Activated gamma-delta T cell treated with anti-CD3 and anti-CD28 coated beads, Interleukin-2, amount 50 U/mL, for 16 hours (primary cell): ENCODE measurements around the gene ACSM6.

ENCODE experiments used
- DNase-seq: peaks from one replicate; pipeline ENCODE4 v3.0.0-alpha.2; 2020; ENCODE audit warnings: low read depth

ACSM6 gene

DNA sequence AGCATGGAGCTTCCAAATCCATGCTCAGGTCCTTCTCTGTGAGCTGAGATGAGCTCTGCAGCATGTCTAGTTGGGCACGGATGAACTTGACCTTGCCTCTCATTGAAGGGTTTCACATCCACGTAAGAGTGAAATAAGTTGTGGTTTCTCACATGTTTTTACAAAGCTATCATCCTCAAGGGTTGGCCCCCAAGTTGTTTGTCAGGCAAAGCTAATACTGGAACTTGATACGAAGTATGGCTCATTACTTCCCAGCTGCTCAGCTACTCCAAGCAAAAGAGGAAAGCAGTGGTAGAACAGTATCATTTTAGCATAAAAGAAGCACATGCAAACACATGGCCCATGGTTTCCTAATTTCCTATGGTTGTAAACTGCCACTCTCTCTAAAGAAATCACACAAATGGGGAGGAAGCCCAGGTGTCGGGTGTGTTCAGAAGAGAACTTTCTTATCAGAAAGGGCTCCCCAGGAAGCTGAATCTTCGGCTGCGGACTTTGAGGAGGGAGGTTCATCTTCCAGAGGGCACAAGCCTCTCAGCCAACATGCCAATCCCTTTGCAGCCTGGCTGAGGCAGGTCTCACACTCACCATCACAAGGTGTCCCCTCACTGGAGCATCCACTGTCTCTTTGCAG is 51.5 kb downstream of the ACSM6 start:
- no peak for DNase-seq

DNA sequence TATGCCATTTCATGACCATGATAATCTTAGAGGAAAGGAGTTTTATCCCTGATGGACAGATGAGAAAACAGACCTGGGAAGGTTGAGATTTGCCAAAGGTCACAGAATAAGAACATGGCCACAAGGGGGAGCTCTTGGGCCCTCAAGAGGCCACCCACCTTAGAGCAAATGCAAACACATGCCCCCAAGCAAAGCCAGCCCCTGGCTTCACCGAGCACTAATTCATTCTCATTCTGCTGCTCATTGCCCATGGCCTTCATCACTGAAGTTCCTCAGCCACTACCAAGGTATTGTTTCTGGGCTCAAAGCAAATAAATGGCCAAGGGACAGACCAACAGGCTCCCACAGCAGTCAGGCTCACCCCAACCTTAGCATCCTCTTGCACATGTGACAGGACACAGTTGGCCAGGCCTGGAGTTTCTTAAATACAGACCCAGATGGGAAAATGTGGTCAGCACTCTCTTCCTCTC is 52.6 kb downstream of the ACSM6 start:
- DNase-seq, result peak; percentile 60

DNA sequence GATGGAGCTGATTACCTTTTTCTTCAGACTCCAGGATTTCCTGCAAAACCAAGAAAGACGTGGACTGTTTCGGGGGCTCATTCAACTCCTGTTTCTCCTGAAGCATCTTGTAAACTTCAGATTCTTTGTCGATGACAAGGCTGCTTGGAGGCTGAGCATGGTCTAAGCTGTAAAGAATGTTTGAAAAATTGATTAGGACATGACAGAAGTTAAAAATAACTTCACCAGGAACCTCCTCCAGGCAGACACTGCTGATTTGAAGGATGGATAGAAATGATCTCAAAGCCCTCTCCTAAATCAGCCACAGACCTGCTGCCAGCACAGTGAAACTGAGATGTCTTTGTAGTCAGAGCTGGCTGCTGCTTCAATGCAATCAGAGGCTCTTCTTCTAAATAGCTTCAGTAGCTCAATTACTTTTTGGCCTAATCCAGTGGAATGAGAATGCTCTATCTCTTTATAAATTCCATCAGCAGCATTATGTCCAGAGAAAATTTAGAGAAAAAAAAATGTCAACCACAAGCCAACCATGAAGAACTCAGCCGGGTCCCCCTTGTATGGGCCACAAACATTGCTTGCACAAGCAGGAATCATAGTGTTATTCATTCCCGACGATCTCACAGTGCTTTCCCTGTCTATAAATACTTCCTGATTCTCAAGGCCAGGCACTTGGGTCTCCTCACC is 53.3 kb downstream of the ACSM6 start:
- DNase-seq, result no peak

DNA sequence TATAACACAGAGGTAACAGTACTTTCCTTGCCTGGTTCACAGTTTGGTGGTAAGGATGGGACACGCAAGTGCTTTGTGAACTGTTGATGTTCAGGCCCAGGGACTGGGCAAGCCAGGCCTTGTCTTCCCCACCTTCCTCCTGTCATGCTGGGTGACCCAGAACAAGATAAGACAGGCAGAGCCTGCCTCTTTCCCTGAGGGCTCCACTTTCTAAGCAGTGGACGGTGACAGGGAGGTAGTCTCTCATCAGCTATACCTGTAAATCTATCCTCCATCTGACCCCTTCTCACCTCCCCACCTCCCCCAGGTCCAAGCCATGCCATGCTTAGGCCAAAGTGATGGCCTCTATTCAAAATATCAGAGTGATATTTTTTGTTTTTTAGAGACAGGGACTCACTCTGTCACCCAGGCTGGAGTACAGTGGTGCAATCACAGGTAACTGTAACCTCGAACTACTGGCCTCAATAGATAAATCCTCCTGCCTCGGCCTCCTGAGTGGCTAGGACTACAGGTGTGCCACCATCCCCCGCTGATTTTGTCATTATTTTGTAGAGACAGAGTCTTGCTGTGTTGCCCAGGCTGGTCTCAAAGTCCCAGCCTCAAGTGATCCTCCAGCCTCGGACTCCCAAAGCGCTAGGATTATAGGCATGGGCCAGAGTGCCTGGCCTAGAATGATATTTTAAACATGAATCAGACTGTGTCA is 54.0 kb downstream of the ACSM6 start:
- DNase-seq, result no peak

DNA sequence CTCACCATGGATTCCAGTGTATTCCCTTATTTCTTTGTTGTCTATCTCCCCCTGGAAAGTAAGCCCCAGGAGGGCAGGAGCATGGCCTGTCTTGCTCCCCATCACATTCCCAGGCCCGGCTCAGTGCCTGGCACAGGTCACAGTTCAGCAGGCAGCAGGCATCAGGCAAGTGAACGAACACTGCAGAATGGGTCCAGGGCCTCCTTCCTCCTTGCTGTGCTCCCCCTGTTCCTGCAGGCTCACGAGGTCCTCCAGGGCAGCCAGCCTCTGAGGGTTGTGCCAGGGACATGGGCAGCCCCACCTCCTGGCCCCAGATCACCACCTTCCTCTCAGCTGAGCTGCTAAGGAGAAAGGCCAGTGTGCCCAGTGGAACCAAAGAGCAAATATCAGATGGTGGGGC is 55.0 kb downstream of the ACSM6 start:
- no peak for DNase-seq

DNA sequence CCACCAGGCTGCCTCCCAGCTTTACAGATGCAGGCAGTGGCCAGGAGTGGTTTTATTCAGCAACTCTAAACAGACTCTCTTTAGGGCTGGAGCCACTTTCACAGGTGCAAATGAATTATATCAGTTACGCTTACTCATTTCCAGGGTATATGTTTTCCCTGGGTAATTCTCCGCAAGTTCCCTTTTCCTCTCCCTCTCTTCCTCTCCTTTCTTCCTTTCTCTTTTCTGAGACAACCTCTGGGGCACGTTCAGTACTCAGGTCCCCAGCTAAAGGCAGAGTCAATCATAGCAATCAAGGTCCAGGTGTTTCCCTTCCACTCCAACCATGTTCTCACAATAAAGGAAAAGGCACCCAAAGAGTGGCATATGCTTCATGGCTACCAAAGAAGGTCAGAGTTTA is 55.4 kb downstream of the ACSM6 start:
- DNase-seq, result no peak

DNA sequence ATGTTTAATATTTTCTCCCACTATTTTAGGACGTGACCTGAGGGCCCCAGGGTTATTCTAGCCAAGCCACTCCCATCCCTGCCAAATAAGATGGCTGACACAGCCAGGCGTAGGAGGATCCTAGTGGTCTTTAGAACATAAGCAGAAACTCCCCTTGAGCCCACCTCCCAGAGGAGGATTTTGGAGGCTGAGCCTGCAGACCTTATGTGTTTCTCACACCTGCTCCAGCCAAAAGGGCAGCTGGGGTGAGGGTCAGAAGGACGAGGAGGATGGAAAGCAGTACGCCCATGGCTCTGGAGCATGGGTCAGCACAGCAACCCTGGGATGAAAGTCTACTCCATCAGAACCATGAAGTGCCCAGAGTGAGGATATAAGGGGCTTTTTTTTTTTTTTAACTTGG is 56.8 kb downstream of the ACSM6 start:
- no peak for DNase-seq

DNA sequence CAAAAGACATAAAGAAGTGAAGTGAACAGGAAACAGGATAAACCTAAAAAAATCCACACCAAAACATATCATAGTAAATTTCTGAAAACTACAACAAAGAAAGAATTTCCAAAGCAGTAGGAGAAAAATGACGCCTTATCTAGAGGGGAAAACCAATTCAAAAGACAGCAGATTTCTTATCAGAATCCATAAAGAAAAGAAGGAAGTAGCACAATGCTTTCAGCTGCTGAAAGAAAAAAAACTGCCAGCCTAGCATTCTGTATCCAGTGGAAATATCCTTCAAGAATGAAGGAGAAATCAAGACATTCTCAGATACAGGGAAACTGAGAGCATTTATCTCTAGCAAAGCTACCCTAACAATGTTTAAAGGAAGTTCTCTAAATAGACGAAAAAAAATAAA is 59.0 kb downstream of the ACSM6 start:
- no peak for DNase-seq

DNA sequence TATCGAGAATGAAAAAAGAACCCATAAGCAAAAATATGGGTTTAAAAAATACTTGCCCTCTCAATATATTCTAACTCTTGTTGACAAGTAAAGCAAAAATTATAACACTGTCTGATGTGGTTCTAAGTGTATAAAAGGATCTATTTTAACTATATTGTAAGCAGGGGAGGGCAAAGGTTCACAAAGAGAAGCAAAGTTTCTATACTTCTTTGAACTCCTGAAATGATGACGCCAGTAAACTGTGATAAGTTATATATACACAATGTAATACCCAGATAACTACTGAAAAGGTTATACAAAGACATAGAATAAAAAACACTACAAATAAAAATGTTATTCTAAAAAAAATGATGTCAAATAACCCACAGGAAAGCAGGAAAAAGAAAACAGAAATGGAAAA is 59.6 kb downstream of the ACSM6 start:
- no peak for DNase-seq

DNA sequence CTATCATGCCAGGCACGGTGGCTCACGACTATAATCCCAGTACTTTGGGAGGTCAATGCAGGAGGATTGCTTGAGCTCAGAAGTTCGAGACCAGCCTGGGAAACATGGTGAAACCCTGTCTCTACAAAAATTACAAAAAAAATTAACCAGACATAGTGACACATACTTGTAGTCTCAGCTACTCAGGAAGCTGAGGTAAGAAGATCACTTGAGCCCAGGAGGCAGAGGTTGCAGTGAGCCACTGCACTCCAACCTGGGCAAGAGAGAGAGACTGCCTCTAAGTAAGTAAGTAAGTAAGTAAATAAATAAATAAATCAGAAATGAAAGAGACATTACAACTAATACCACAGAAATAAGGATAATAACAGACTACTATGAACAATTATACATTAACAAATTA is 60.6 kb downstream of the ACSM6 start:
- no peak for DNase-seq

DNA sequence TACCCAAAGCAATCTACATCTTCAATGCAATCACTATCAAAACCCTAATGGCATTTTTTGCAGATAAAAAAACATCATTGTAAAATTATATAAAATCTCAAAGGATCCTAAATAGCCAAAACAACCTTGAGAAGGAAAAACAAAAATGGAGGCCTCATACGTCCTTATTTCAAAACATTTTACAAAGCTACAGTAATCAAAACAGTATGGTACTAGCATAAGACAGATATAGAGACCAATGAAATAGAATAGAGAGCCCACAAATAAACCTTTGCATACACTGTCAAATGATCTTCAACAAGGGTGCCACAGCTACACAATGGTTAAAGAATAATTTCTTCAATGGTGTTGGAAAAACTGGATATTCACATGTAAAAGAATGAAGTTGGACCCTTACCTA is 62.2 kb downstream of the ACSM6 start:
- no peak for DNase-seq

DNA sequence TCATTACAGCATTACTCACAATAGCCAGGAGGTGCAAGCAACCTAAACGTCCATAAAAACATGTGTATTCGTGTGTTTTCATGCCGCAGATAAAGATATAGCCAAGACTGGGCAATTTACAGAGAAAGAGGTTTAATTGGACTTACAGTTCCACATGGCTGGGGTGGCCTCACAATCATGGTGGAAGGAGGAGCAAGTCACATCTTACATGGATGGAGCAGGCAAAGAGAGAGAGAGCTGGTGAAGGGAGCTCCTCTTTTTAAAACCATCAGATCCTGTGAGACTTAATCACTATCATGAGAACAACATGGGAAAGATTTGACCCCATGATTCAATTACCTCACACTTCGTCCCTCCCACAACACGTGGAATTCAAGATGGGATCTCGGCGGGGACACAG is 63.8 kb downstream of the ACSM6 start:
- no peak for DNase-seq

DNA sequence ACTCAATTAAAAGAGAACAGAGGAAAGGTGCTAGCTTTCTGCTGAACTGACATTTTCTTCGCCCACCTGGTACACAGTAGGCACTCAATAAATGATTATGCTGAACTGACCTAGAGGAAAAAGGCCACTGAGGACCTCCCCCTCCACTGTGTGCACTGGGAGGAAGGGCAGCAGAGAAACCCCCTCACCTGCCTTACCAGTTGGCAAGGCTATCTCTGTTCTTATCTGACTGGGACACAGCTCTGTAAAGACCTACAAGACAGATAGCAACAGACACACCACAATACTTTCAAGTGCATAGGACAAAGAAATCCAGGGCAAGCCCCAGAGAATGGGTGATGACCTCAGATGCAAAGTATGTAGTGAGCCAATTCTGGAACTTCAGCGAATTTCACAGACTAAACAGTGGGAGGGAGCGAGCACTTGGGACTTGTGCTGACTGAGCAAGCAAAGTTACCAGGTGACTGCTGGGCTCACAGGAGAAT is 66.4 kb downstream of the ACSM6 start:
- DNase-seq, result no peak

DNA sequence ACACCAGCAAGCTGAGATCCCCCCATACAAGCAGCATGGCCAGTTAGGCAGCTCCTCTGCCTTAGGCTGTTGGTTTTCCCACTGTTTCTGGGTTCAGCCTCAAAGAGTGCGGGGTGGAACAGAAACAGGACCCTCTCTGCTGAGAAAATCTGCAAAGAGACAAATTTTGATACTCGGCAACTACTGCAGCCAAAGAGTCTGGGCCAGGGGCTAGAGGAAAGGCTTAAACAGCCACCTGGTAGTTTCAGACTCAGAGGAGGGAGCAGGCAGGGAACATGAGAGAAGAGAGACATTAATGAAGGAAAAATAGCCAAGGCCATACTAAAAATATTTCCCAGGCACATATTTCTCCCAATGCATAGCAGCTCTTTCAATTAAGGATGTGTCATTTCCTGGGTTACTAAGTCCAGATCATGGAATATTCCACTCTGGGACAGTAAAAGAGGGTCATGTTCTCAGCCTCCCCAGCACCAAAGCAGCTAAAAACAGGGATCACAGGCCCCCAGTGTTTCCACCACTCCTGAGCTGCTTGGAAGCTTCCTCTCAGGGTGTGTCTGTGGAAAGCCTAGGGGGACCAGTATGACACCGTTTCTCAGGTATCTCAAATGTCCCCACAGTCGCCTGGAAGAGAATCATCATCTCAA is 67.0 kb downstream of the ACSM6 start:
- DNase-seq, result no peak

DNA sequence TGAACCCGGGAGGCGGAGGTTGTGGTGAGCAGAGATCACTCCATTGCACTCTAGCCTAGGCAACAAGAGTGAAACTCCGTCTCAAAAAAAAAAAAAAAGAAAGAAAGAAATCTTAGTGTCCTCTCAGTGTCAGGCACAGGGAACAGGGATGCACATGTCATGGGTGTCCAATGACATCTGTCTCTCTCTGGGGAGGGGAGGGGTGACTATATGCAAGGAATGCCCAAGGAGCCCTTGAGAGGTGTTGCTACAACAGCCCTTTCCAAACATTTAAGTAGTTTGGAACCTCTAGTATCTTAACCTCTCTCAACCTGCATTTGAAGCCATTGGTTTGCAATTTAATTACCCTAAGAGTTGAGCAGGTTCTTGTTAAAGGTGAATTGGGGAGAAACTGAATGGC is 67.9 kb downstream of the ACSM6 start:
- no peak for DNase-seq

DNA sequence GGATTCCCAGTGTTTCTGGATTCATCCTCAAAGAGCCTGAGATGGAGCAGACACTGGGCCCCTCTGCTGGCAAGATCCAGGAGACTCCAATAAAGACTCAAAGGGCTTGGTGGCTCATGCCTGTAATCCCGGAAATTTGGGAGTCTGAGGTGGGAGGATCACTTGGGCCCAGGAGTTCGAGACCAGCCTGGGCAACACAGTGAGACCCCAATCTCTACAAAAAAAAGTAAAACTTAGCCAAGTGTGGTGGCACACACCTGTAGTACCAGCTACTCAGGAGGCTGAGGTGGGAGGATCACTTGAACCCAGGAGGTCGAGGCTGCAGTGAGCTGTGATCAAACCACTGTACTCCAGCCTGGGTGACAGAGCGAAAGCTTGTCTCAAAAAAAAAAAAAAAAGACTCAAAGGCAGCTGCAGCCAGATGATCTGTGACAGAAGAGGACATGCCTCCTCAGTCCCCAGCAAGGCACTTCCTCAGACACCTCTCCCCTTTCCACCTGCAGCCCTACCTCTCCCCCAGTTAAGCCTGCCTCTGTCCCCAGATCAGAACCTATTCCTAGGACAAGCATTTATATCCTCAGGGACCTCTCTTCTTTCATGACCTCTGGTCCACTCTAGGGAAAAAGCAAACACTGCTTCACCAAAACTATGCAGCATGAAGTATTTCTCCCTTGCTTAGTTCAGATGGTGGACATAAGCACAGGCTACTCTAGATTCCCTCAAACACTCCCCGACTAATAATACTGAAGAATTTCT is 68.9 kb downstream of the ACSM6 start:
- DNase-seq, result no peak

DNA sequence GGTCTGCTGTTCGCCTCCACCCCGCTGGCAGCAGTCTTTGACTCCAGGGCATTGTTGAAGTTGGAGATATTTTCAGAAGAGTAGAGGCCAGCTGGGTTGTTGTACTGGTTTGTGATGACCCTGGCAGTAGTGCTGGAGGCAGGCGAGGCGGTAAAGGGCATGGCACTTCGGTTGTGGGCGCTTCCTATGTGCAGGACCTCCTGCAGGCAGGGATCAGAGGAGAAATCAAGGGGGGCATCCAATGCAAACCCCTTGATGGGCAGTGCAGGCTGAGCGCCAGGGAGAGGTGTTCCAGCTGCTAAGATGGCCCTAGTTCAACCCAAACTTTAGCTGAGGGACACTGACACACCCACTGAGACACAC is 69.8 kb downstream of the ACSM6 start:
- no peak for DNase-seq

DNA sequence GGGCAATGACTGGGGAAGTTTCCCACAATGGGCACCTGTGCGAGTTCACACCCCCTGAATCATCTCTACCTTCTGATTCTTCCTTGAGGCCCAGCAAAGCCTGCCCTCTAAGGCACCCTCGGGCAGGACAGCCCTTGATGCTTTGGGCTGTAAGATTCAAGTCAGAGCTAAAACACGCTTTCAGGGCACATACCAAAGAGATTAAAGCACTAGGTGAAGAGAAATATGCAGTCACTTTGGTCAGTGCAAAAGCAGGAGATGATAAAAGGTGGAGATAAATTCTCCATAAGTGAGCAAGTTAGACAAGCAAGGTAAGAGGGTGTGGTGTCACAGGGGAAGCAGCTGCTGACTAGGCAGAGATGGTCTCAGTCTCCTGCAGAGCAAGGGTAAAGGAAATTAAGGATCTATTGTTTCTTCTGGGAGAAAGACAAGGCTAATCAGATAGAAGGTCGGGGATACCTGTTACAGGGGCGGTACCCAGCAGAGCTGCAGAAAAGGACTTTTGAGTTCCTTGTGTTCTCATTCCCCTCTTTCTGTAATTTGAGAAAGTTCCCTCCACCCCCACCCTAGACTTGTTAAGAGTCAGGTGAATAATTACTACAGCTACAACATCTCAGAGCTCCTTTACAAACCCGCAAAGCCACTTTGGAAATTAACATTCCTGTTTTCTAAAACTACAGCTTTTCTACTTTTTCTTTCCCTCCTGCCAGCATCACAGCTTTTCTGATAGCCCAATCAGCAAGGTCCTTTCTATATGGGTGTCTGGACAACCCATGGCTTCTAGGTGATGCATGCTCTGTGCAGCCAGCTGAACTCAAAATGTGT is 70.4 kb downstream of the ACSM6 start:
- no peak for DNase-seq

DNA sequence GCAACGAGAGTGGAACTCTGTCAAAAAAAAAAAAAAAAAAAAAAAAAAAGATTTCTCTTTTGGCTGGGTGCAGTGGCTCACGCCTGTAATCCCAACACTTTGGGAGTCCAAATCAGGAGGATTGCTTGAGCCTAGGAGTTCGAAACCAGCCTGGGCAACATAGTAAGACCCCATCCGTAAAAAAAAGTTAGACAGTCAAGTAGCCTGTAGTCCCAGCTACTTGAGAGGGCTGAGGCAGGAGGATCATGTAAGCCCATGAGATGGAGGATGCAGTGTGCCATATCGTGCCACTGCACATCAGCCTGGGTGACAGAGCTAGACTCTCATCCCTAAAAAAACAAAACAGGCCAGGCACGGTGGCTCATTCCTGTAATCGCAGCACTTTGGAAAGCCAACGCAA is 71.5 kb downstream of the ACSM6 start:
- no peak for DNase-seq

DNA sequence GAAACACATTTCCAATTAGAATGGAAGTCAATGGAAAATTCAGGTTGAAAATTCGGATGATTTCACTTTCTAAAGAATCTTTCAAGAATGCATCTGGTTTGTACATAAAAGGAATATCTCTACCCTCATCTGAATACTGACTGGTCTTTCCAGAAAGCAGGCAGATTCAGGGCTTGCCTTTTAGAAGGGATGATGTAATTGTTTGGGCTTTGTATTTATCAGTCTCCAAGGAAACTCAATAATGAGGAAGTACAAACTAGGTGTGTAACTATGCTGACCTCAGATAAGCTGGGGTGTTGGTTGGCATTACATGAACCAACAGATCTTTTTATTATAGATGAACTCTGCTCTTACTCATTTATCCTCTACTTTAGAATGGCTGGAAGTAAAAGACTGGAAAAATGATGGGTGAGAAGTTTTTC is 72.6 kb downstream of the ACSM6 start:
- DNase-seq, result no peak

DNA sequence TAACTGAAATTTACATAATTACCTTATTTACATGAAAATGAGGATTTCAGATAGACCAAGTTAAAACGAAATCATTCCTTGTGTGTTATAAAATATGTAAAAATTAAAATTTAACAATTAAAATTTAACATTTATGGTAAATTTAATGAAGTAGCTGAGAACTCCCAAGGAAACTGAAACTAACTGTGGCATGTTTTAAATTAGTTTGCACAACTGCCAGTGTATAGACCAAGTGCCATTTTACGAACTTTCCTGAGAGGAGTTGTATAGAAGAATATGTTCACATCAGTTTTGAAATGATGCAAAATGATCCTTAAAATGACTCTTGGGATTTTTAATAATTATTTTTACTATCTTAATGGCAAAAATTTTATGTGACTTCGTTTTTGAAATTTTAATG is 73.2 kb downstream of the ACSM6 start:
- no peak for DNase-seq
